ENCODE measurements around the gene HUNK.

GRCh38 chr21:31880816-31881215 lies 8.0 kb downstream of the HUNK start:
- no peak for TF ChIP-seq GATA2 (IDR thresholded peaks at IDR 0.05; ENCODE audit: low read depth, low read length)
- TF ChIP-seq GATA3 (IDR thresholded peaks at IDR 0.05; ENCODE audit: low read depth, low read length): no peak

All from SH-SY5Y (cell line).